Keratinocyte (primary cell): ENCODE results near the gene ARID3B. TPM values are rescaled to one million over a fixed set of nuclear protein-coding genes. Genes with fewer than 3 reads are reported as not detected.

ENCODE experiments used
- DNase-seq: peaks from one replicate; pipeline ENCODE4 v3.0.0-alpha.2; 2011; ENCODE audit warnings: low read depth, missing footprints, low spot score
- FAIRE-seq: peaks from 2 replicates; lab custom pipeline; 2011; peaks lifted over from hg19 to GRCh38; lab: Jason Lieb, UNC
- H2AFZ ChIP-seq: 2 replicates; pipeline ENCODE4 v1.6.0; 2012; ENCODE audit warnings: low read length, control low read depth, inconsistent platforms; ENCODE audit not compliant: control insufficient read depth
- H3K27ac ChIP-seq: 2 replicates; pipeline ENCODE4 v1.5.1; 2011; ENCODE audit warnings: low read length; ENCODE audit not compliant: control insufficient read depth, insufficient read depth
- H3K27me3 ChIP-seq: 3 replicates; pipeline ENCODE4 v1.6.0; 2011; ENCODE audit warnings: low read length; ENCODE audit not compliant: control insufficient read depth, insufficient read depth; ENCODE audit errors: extremely low read depth
- H3K36me3 ChIP-seq, 2 experiments: 2 replicates in 1 of 2; 3 replicates in 1 of 2; pipeline ENCODE4 v1.5.1; 2011; ENCODE audit warnings: low read length in 2 of 2, mild to moderate bottlenecking in 1 of 2; ENCODE audit not compliant: control insufficient read depth in 2 of 2, insufficient read depth in 2 of 2; ENCODE audit errors: extremely low read depth in 1 of 2
- H3K4me1 ChIP-seq: 3 replicates; pipeline ENCODE4 v1.5.1; 2011; ENCODE audit warnings: low read length; ENCODE audit not compliant: control insufficient read depth, insufficient read depth; ENCODE audit errors: extremely low read depth
- H3K4me2 ChIP-seq: 3 replicates; pipeline ENCODE4 v1.6.0; 2011; ENCODE audit warnings: low read depth, low read length; ENCODE audit not compliant: control insufficient read depth, insufficient read depth; ENCODE audit errors: extremely low read depth
- H3K4me3 ChIP-seq, 3 experiments: fragments of 200-600 bp in 1 of 3; sonication (generic) in 1 of 3; 2 replicates in 2 of 3; 3 replicates in 1 of 3; pipeline ENCODE4 v1.5.1; 2011 to 2016; ENCODE audit warnings: low read length in 3 of 3, mild to moderate bottlenecking in 3 of 3, control low read depth in 2 of 3, inconsistent platforms in 1 of 3, low read depth in 1 of 3, mixed read lengths in 1 of 3, mixed run types in 1 of 3, moderate library complexity in 1 of 3; ENCODE audit not compliant: control insufficient read depth in 2 of 3, insufficient read depth in 2 of 3; ENCODE audit errors: extremely low read depth in 1 of 3
- H3K79me2 ChIP-seq: 2 replicates; pipeline ENCODE4 v1.6.0; 2012; ENCODE audit warnings: low read length; ENCODE audit not compliant: control insufficient read depth, insufficient read depth
- H3K9ac ChIP-seq: 3 replicates; pipeline ENCODE4 v1.6.0; 2011; ENCODE audit warnings: low read length; ENCODE audit not compliant: control insufficient read depth, insufficient read depth; ENCODE audit errors: extremely low read depth
- H3K9me1 ChIP-seq: 3 replicates; pipeline ENCODE4 v1.6.0; 2011; ENCODE audit warnings: low read length; ENCODE audit not compliant: control insufficient read depth, insufficient read depth; ENCODE audit errors: extremely low read depth
- H3K9me3 ChIP-seq: 2 replicates; pipeline ENCODE4 v1.5.1; 2012; ENCODE audit warnings: low read depth, low read length; ENCODE audit not compliant: control insufficient read depth
- H4K20me1 ChIP-seq: 3 replicates; pipeline ENCODE4 v1.6.0; 2011; ENCODE audit warnings: low read length; ENCODE audit not compliant: control insufficient read depth, insufficient read depth; ENCODE audit errors: extremely low read depth
- EZH2 ChIP-seq: IDR thresholded peaks from one replicate; pipeline ENCODE4 v1.6.1; 2012; ENCODE audit warnings: inconsistent platforms, mild to moderate bottlenecking, low read length, moderate library complexity
- dilution Hi-C: fragments of 300-500 bp; cut with MboI; formaldehyde crosslinking; loops from one replicate; pipeline ENCODE4 v1.7.0; 2020; ENCODE audit warnings: low sequenced_read_pairs; ENCODE audit not compliant: extremely low pct_ligation_motif_present
- polyA plus RNA-seq, 5 experiments: library from polyadenylated mRNA; depleted of rRNA in 3 of 5; stranded (reverse) in 3 of 5; stranded (forward) in 1 of 5; unstranded in 1 of 5; fragments of >200 nt; gene quantifications; 1 replicate in 1 of 5; 2 replicates in 3 of 5; 3 replicates in 1 of 5; pipeline versions ENCODE4 v1.2.1 to v1.2.3, GENCODE V29; 2011 to 2012; ENCODE audit warnings: missing spikeins in 2 of 5, low read depth in 1 of 5, low replicate concordance in 1 of 5
- TF ChIP-seq, protein P1 (sequence below), 3 experiments: IDR thresholded peaks in 1 of 3; conservative IDR thresholded peaks in 1 of 3; optimal IDR thresholded peaks in 1 of 3; 2 replicates in 2 of 3; 3 replicates in 1 of 3; pipeline versions ENCODE3 to v1.5.1; 2011; ENCODE audit warnings: low read length in 3 of 3, mild to moderate bottlenecking in 3 of 3, moderate library complexity in 2 of 3, control low read depth in 1 of 3, inconsistent platforms in 1 of 3; ENCODE audit not compliant: insufficient read depth in 2 of 3; ENCODE audit errors: extremely low read depth in 1 of 3

ARID3B gene
- polyA plus RNA-seq, 1 donor (not counting 4 experiments of a cell fraction or from before 2014, with no cell fraction given), result 3.6 TPM

DNA sequence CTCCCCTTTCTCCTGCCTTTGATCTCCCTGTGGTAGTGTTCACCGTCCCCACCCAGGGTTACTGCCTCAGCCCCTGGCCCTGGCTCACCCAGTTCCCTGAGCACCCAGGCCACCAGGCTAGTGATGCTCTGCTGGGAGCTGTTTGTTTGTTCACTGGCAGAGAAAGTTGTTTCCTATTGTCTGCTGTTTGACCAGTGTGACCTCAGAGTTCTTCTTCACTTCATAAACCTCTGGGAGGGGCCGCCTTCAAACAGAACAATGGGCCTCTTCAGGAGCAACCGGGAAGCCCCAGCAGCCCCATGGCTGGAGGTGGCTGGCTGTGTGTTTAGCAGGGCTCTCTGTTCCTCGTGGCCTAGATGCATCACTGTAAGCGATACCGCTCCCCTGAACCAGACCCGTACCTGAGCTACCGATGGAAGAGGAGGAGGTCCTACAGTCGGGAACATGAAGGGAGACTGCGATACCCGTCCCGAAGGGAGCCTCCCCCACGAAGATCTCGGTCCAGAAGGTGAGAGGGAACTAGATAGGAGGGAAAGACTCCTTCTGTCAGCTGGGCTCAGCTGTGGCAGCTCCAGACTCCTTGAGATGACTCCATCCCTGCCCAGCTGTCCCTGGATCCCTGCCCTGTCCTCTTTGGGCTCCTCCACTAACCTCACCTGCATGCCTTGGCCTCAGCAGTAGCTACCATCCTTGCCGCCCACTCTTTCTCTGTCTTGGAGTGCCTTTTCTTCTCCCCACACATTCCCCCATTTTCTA, 78.0 kb downstream of the ARID3B start:
- TF ChIP-seq, protein P1, sequence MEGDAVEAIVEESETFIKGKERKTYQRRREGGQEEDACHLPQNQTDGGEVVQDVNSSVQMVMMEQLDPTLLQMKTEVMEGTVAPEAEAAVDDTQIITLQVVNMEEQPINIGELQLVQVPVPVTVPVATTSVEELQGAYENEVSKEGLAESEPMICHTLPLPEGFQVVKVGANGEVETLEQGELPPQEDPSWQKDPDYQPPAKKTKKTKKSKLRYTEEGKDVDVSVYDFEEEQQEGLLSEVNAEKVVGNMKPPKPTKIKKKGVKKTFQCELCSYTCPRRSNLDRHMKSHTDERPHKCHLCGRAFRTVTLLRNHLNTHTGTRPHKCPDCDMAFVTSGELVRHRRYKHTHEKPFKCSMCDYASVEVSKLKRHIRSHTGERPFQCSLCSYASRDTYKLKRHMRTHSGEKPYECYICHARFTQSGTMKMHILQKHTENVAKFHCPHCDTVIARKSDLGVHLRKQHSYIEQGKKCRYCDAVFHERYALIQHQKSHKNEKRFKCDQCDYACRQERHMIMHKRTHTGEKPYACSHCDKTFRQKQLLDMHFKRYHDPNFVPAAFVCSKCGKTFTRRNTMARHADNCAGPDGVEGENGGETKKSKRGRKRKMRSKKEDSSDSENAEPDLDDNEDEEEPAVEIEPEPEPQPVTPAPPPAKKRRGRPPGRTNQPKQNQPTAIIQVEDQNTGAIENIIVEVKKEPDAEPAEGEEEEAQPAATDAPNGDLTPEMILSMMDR (optimal IDR thresholded peaks at IDR 0.05 in 1 of 3, IDR thresholded peaks at IDR 0.05 in 1 of 3, conservative IDR thresholded peaks at IDR 0.05 in 1 of 3; ENCODE audit: extremely low read depth in 1 of 3, insufficient read depth in 2 of 3, low read length in 3 of 3), result no peak
- Histone ChIP-seq H3K4me1 (peaks cover 22% of the 10 kb centered on the region), H4K20me1 (peaks cover 42% of the 10 kb centered on the region), H3K4me2 (no peak overlapping the region), H2AFZ (no peak overlapping the region), H3K27ac (no peak overlapping the region), H3K79me2 (peaks cover 79% of the 10 kb centered on the region), H3K9ac (no peak overlapping the region), H3K9me1 (no peaks in the 10 kb centered on the region), H3K4me3 (no peak overlapping the region), H3K9me3 (no peaks in the 10 kb centered on the region), H3K27me3 (no peaks in the 10 kb centered on the region), H3K36me3 (peaks cover 44 to 52% of the 10 kb centered on the region in 2 experiments)
- FAIRE-seq (no peak), DNase-seq (no peak)
- dilution Hi-C loops, result no loop called here

DNA sequence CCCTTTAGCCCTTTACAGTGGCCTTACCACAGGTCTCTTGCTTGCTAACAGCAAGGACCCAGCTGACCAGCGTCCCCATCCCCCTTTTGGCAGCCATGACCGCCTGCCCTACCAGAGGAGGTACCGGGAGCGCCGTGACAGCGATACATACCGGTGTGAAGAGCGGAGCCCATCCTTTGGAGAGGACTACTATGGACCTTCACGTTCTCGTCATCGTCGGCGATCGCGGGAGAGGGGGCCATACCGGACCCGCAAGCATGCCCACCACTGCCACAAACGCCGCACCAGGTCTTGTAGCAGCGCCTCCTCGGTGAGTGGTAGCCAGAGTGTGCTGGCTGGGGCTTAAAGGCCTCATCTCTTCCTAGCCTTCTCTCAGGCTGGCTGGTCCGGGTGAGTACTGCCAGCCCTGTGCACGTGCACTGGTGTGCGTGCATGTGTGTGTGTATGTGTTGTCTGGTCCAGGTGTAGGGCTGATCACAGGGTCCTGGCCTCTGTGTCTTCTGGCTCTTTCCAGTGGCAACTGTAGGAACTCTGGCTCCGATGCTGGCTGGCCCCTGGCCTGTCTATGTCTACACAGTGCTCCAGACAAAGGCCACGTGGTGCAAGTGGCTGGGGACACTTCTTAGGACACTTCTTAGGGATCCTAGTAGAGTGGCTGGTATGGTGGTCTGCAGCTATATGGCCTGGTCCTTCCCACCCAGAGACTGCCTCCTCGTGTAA, 79.1 kb downstream of the ARID3B start:
- FAIRE-seq, result no peak

More for the DNA sequence above, 79.1 kb downstream of the ARID3B start:
- dilution Hi-C loops, result no loop called here
- peaks cover 22% of the 10 kb centered on the region for H3K4me1 ChIP-seq
- TF ChIP-seq, protein P1 (optimal IDR thresholded peaks at IDR 0.05 in 1 of 3, IDR thresholded peaks at IDR 0.05 in 1 of 3, conservative IDR thresholded peaks at IDR 0.05 in 1 of 3; ENCODE audit: extremely low read depth in 1 of 3, insufficient read depth in 2 of 3, low read length in 3 of 3), result no peak
- no peak for TF ChIP-seq EZH2
- peaks cover 54 to 63% of the 10 kb centered on the region in 2 experiments for H3K36me3 ChIP-seq
- H3K9me3 ChIP-seq, result no peaks in the 10 kb centered on the region
- H3K79me2 ChIP-seq, result peaks cover 79% of the 10 kb centered on the region
- no peak for DNase-seq
- no peaks in the 10 kb centered on the region for H3K9me1 ChIP-seq
- H3K4me3 ChIP-seq, result no peak overlapping the region
- H3K27ac ChIP-seq, result no peak overlapping the region
- H4K20me1 ChIP-seq, result peaks cover 44% of the 10 kb centered on the region
- H3K9ac ChIP-seq, result no peak overlapping the region
- no peak overlapping the region for H2AFZ ChIP-seq
- H3K27me3 ChIP-seq, result no peaks in the 10 kb centered on the region
- H3K4me2 ChIP-seq, result no peak overlapping the region
